Activated B cell treated with CpG ODN at 0.5 μM for 24 hours (primary cell): ENCODE measurements around the gene POU5F1. TPM values are rescaled to one million over a fixed set of nuclear protein-coding genes. Genes with fewer than 3 reads are reported as not detected.
"Not testable (repeated sequence)": the region's sequence is repeated elsewhere in the genome, so short reads cannot be mapped to it uniquely, and the experiment has no call there.

Experiments used
- ATAC-seq: fragments of 200-7000 bp; cut with Tn5 transposase; one replicate; pipeline ENCODE4 v1.10.0; 2021; ENCODE audit warnings: low read depth, mild to moderate bottlenecking, moderate library complexity
- CTCF ChIA-PET: fragments of 350-600 bp; sonication (Branson Sonifier 250); formaldehyde crosslinking; loops from one replicate; lab custom pipeline; 2021; ENCODE audit warnings: antibody characterized with exemption; lab: Charles Lee
- POLR2A ChIA-PET: fragments of 350-600 bp; sonication (Branson Sonifier 250); formaldehyde crosslinking; loops from one replicate; lab custom pipeline; 2021; ENCODE audit warnings: antibody characterized with exemption; lab: Charles Lee
- DNase-seq: peaks from one replicate; pipeline ENCODE4 v3.0.0; 2022
- H3K27ac Mint-ChIP-seq: one replicate; pipeline ENCODE4 v1.8.0; 2020; ENCODE audit warnings: mixed read lengths
- H3K27me3 Mint-ChIP-seq: one replicate; pipeline ENCODE4 v1.8.0; 2021; ENCODE audit warnings: mixed read lengths
- H3K36me3 Mint-ChIP-seq: one replicate; pipeline ENCODE4 v1.8.0; 2021; ENCODE audit warnings: low read depth, mixed read lengths
- H3K4me1 Mint-ChIP-seq: one replicate; pipeline ENCODE4 v1.8.0; 2021; ENCODE audit warnings: mixed read lengths
- H3K4me3 Mint-ChIP-seq: one replicate; pipeline ENCODE4 v1.8.0; 2020; ENCODE audit warnings: mild to moderate bottlenecking, mixed read lengths
- H3K9me3 Mint-ChIP-seq: one replicate; pipeline ENCODE4 v1.8.0; 2020; ENCODE audit warnings: mixed read lengths
- CTCF ChIP-seq: fragments of 200-600 bp; IDR thresholded peaks from one replicate; pipeline ENCODE4 v1.8.0; 2022; ENCODE audit warnings: antibody characterized with exemption, mild to moderate bottlenecking
- intact Hi-C: fragments of 100-400 bp; cut with micrococcal nuclease; formaldehyde crosslinking; loops from one replicate; pipeline ENCODE4 v1.15.1; 2024
- total RNA-seq: library from RNA; stranded (reverse); gene quantifications from 2 replicates; pipeline ENCODE4 v1.2.3, GENCODE V29; 2022

The POU5F1 gene
- total RNA-seq, 1 donor from 2014 or later, result 4.7 TPM

- CTCF ChIA-PET, result interaction anchor here (0.6 kb wide), 1 partner anchor 19 kb away, joined by 3 read pairs; no protein-coding TSS in a partner anchor
- Mint-ChIP-seq H3K27ac (no peak overlapping the region), H3K4me1 (peaks cover 1% of the 10 kb centered on the region), H3K4me3 (no peak overlapping the region), H3K36me3 (no peaks in the 10 kb centered on the region), H3K9me3 (no peaks in the 10 kb centered on the region), H3K27me3 (no peaks in the 10 kb centered on the region)
- intact Hi-C loops, result no loop called here
- no peak for TF ChIP-seq CTCF
- POLR2A ChIA-PET, result no interaction called here
- DNase-seq, result no peak
- no peak for ATAC-seq
Observed at GRCh38 chr6:31173406-31173805, 2.9 kb upstream of the POU5F1 start.

GRCh38 chr6:31172973-31173384 is 2.5 kb upstream of the POU5F1 start:
- no peak for ATAC-seq
- POLR2A ChIA-PET, result no interaction called here
- H3K27ac Mint-ChIP-seq, result no peak overlapping the region

GRCh38 chr6:31171931-31172905 is 1.7 kb upstream of the POU5F1 start:
- CTCF ChIA-PET, result interaction anchor here (0.6 kb wide), 1 partner anchor 192 kb away, joined by 3 read pairs; no protein-coding TSS in a partner anchor

More at GRCh38 chr6:31172973-31173384, 2.5 kb upstream of the POU5F1 start:
- CTCF ChIA-PET, result interaction anchor here (0.6 kb wide), 2 partner anchors 19 to 191 kb away, joined by 3 read pairs; no protein-coding TSS in a partner anchor
- no peaks in the 10 kb centered on the region for H3K27me3 Mint-ChIP-seq
- H3K36me3 Mint-ChIP-seq, result no peaks in the 10 kb centered on the region
- TF ChIP-seq CTCF, result no peak
- DNase-seq, result no peak
- intact Hi-C loops, result no loop called here
- H3K9me3 Mint-ChIP-seq, result no peaks in the 10 kb centered on the region
- H3K4me3 Mint-ChIP-seq, result no peak overlapping the region
- H3K4me1 Mint-ChIP-seq, result no peaks in the 10 kb centered on the region

GRCh38 chr6:31170987-31171671 is 647 bp upstream of the POU5F1 start:
- no peaks in the 10 kb centered on the region for H3K4me1 Mint-ChIP-seq
- H3K27ac Mint-ChIP-seq, result no peak overlapping the region
- no peak for ATAC-seq
- intact Hi-C loops, result no loop called here
- no peaks in the 10 kb centered on the region for H3K36me3 Mint-ChIP-seq
- no peaks in the 10 kb centered on the region for H3K9me3 Mint-ChIP-seq
- H3K27me3 Mint-ChIP-seq, result no peaks in the 10 kb centered on the region
- no peak for TF ChIP-seq CTCF
- ChIA-PET CTCF (no interaction called here), POLR2A (interaction anchor here (0.5 kb wide), 1 partner anchor 21 kb away, joined by 4 read pairs; no protein-coding TSS in a partner anchor)
- no peak for DNase-seq
- no peak overlapping the region for H3K4me3 Mint-ChIP-seq

More at GRCh38 chr6:31171931-31172905, 1.7 kb upstream of the POU5F1 start:
- Mint-ChIP-seq H3K27me3 (no peaks in the 10 kb centered on the region), H3K36me3 (no peaks in the 10 kb centered on the region), H3K9me3 (no peaks in the 10 kb centered on the region), H3K4me3 (no peak overlapping the region), H3K27ac (no peak overlapping the region), H3K4me1 (no peaks in the 10 kb centered on the region)
- ATAC-seq (no peak), DNase-seq (no peak)
- no peak for TF ChIP-seq CTCF
- intact Hi-C loops, result no loop called here
- POLR2A ChIA-PET, result interaction anchor here (0.6 kb wide), 1 partner anchor 26 kb away, joined by 3 read pairs; no protein-coding TSS in a partner anchor

GRCh38 chr6:31169858-31170599 is 453 bp downstream of the POU5F1 start:
- POLR2A ChIA-PET, H3K27me3 Mint-ChIP-seq, intact Hi-C loops, H3K9me3 Mint-ChIP-seq, DNase-seq, ATAC-seq, H3K27ac Mint-ChIP-seq, H3K4me3 Mint-ChIP-seq, H3K4me1 Mint-ChIP-seq, H3K36me3 Mint-ChIP-seq, CTCF ChIA-PET: not testable (repeated sequence)
